K562 (cell line): ENCODE measurements around the gene BACE1. TPM values are rescaled to one million over a fixed set of nuclear protein-coding genes. Genes with fewer than 3 reads are reported as not detected.

ENCODE experiments used
- ATAC-seq: fragments of 200-7000 bp; cut with Tn5 transposase; 3 replicates; pipeline ENCODE4 v1.9.1; 2020; ENCODE audit warnings: moderate library complexity
- BruUV-seq: library from RNA; stranded (reverse); fragments of 400-500 nt; replicated peaks from 2 replicates; lab custom pipeline; 2021; lab: Mats Ljungman, UMichigan
- CTCF ChIA-PET: fragments of 300-600 bp; formaldehyde crosslinking; extraction: SDS; loops from one replicate; lab custom pipeline; 2021; ENCODE audit warnings: low intra/inter-chr PET ratio; lab: Yijun Ruan, JAX
- POLR2A ChIA-PET: fragments of 300-600, 350-650 bp; sonication (Branson Sonifier 250); formaldehyde crosslinking; extraction: SDS; loops from one replicate; lab custom pipeline; 2021; ENCODE audit warnings: antibody characterized with exemption, inconsistent platforms; lab: Yijun Ruan, JAX
- DNase-seq, 4 experiments: peaks; one replicate each; pipeline versions ENCODE4 v3.0.0 to v3.0.0-alpha.2; 2011 to 2018; ENCODE audit warnings: low spot score in 3 of 4, mixed read lengths in 3 of 4; ENCODE audit errors: extremely low read depth in 1 of 4
- FAIRE-seq: peaks from 2 replicates; lab custom pipeline; 2011; peaks lifted over from hg19 to GRCh38; lab: Jason Lieb, UNC
- H2AFZ ChIP-seq: 2 replicates; pipeline ENCODE4 v1.6.0; 2011; ENCODE audit warnings: low read depth, low read length, control low read depth, inconsistent platforms
- H3K27ac ChIP-seq: fragments of 200-600 bp; 3 replicates; pipeline ENCODE4 v1.8.0; 2011; ENCODE audit warnings: low read depth, mild to moderate bottlenecking, control low read depth, inconsistent platforms, low read length, moderate library complexity, mixed read lengths; ENCODE audit errors: extremely low read depth
- H3K27me3 ChIP-seq, 2 experiments: fragments of 300-600 bp in 1 of 2; 2 replicates in 1 of 2; 3 replicates in 1 of 2; pipeline versions ENCODE4 v1.6.0 to v1.8.0; 2011; ENCODE audit warnings: inconsistent platforms in 2 of 2, low read length in 2 of 2, mild to moderate bottlenecking in 1 of 2, mixed read lengths in 1 of 2, moderate library complexity in 1 of 2; ENCODE audit not compliant: control insufficient read depth in 2 of 2, insufficient read depth in 2 of 2
- H3K36me3 ChIP-seq: fragments of 300-600 bp; 3 replicates; pipeline ENCODE4 v1.8.0; 2011; ENCODE audit warnings: mild to moderate bottlenecking, low read length, inconsistent platforms; ENCODE audit not compliant: control insufficient read depth, insufficient read depth
- H3K4me1 ChIP-seq, 2 experiments: fragments of 200-600 bp in 1 of 2; replicated peaks in 1 of 2; 2 replicates in 1 of 2; 3 replicates in 1 of 2; pipeline versions ENCODE4 v1.5.1 to v1.8.0; 2011; ENCODE audit warnings: inconsistent platforms in 2 of 2, low read length in 2 of 2, mild to moderate bottlenecking in 1 of 2, mixed read lengths in 1 of 2, moderate library complexity in 1 of 2; ENCODE audit not compliant: control insufficient read depth in 2 of 2, insufficient read depth in 2 of 2
- H3K4me2 ChIP-seq: 2 replicates; pipeline ENCODE4 v1.6.1; 2011; ENCODE audit warnings: low read length, control low read depth, inconsistent platforms, mixed read lengths; ENCODE audit not compliant: insufficient read depth
- H3K4me3 ChIP-seq: fragments of 200-600 bp; sonication (generic), shearing (Covaris generic); 2 replicates; pipeline ENCODE4 v1.5.1; 2016; ENCODE audit warnings: control low read depth, inconsistent platforms
- H3K79me2 ChIP-seq: fragments of 200-600 bp; 3 replicates; pipeline ENCODE4 v1.8.0; 2011; ENCODE audit warnings: low read length, inconsistent platforms; ENCODE audit not compliant: control insufficient read depth, insufficient read depth
- H3K9ac ChIP-seq, 2 experiments: 2 replicates each; pipeline versions ENCODE4 v1.6.0 to v1.6.1; 2011; ENCODE audit warnings: low read depth in 2 of 2, low read length in 2 of 2, control low read depth in 1 of 2, inconsistent platforms in 1 of 2, mild to moderate bottlenecking in 1 of 2, mixed read lengths in 1 of 2; ENCODE audit not compliant: insufficient read depth in 1 of 2
- H3K9me1 ChIP-seq: one replicate; pipeline ENCODE4 v1.6.0; 2011; ENCODE audit warnings: inconsistent platforms, mild to moderate bottlenecking, low read length, moderate library complexity; ENCODE audit not compliant: control insufficient read depth, insufficient read depth
- H3K9me3 ChIP-seq: replicated peaks from 2 replicates; pipeline ENCODE4 v1.5.1; 2011; ENCODE audit warnings: low read depth, low read length, inconsistent platforms; ENCODE audit not compliant: control insufficient read depth, insufficient read depth
- H4K20me1 ChIP-seq: replicated peaks from 2 replicates; pipeline ENCODE4 v1.6.1; 2011; ENCODE audit warnings: low read length, inconsistent platforms, mixed read lengths; ENCODE audit not compliant: control insufficient read depth, insufficient read depth
- BRD4 ChIP-seq: fragments of 200-600 bp; sonication (generic); IDR thresholded peaks from 2 replicates; pipeline ENCODE4 v1.6.1; 2017; ENCODE audit warnings: inconsistent platforms
- CC2D1A ChIP-seq: fragments of 450-650 bp; IDR thresholded peaks from 2 replicates; pipeline ENCODE4 v1.6.1; 2017; ENCODE audit warnings: mild to moderate bottlenecking
- CGGBP1 ChIP-seq: fragments of 250-450 bp; sonication (Bioruptor Pico); IDR thresholded peaks from 2 replicates; pipeline ENCODE4 v1.9.0; 2021; ENCODE audit warnings: mild to moderate bottlenecking
- EHMT2 ChIP-seq: fragments of 450-650 bp; IDR thresholded peaks from 2 replicates; pipeline ENCODE4 v1.6.1; 2018; ENCODE audit warnings: antibody characterized with exemption
- FOXJ2 ChIP-seq: fragments of 200-800 bp; sonication (Bioruptor generic); IDR thresholded peaks from 2 replicates; pipeline ENCODE4 v1.6.1; 2016; ENCODE audit warnings: missing genetic modification characterization, missing compliant biosample characterization
- GATA2 ChIP-seq: sonication (generic); formaldehyde crosslinking; IDR thresholded peaks from 2 replicates; pipeline ENCODE4 v1.4.0; 2020; ENCODE audit warnings: mild to moderate bottlenecking, missing genetic modification reagents
- GTF2A2 ChIP-seq: IDR thresholded peaks from 2 replicates; pipeline ENCODE4 v1.6.1; 2016; ENCODE audit warnings: mild to moderate bottlenecking, missing genetic modification characterization, missing compliant biosample characterization
- KDM2B ChIP-seq: fragments of 250-450 bp; sonication (Bioruptor Pico); IDR thresholded peaks from 2 replicates; pipeline ENCODE4 v1.8.0; 2021; ENCODE audit warnings: mild to moderate bottlenecking, moderate library complexity
- MED1 ChIP-seq: sonication (generic); formaldehyde crosslinking; IDR thresholded peaks from 2 replicates; pipeline ENCODE4 v1.8.1; 2023; ENCODE audit warnings: missing genetic modification reagents, borderline replicate concordance
- MEIS2 ChIP-seq: fragments of 450-650 bp; IDR thresholded peaks from 2 replicates; pipeline ENCODE4 v1.6.1; 2014; ENCODE audit warnings: mild to moderate bottlenecking; ENCODE audit not compliant: partially characterized antibody
- NR3C1 ChIP-seq: sonication (generic); formaldehyde crosslinking; IDR thresholded peaks from 2 replicates; pipeline ENCODE4 v1.8.1; 2022; ENCODE audit warnings: missing genetic modification reagents
- PCBP2 ChIP-seq: fragments of 200-400 bp; formaldehyde crosslinking; IDR thresholded peaks from 2 replicates; pipeline ENCODE4 v1.6.1; 2018; ENCODE audit warnings: low read length, low read depth, mild to moderate bottlenecking, moderate library complexity; ENCODE audit not compliant: poor library complexity, severe bottlenecking
- THRAP3 ChIP-seq: fragments of 450-650 bp; IDR thresholded peaks from 2 replicates; pipeline ENCODE4 v1.6.1; 2016; ENCODE audit warnings: mild to moderate bottlenecking, inconsistent platforms, borderline replicate concordance
- TRIM24 ChIP-seq, 2 experiments: fragments of 450-650 bp; IDR thresholded peaks; 2 replicates each; pipeline ENCODE4 v1.6.1; 2016
- ZNF212 ChIP-seq: fragments of 450-650 bp; formaldehyde crosslinking; IDR thresholded peaks from 2 replicates; pipeline ENCODE4 v1.4.0; 2020; ENCODE audit warnings: mild to moderate bottlenecking
- ZNF274 ChIP-seq: IDR thresholded peaks from 2 replicates; pipeline ENCODE4 v1.6.1; 2011; ENCODE audit warnings: low read depth, mild to moderate bottlenecking, low read length, moderate library complexity, borderline replicate concordance
- ZNF324 ChIP-seq: fragments of 250-450 bp; sonication (Bioruptor Pico); IDR thresholded peaks from 2 replicates; pipeline ENCODE4 v1.4.0; 2020; ENCODE audit warnings: mild to moderate bottlenecking
- ZNF609 ChIP-seq: sonication (generic); formaldehyde crosslinking; IDR thresholded peaks from 2 replicates; pipeline ENCODE4 v1.8.1; 2023; ENCODE audit warnings: missing genetic modification reagents, mild to moderate bottlenecking, borderline replicate concordance
- WGBS: fragments of 100-300 bp; shearing (Covaris generic); methylation state at CpG from one replicate; pipeline ENCODE4 v1.1.6; 2016; ENCODE audit warnings: low coverage, mixed read lengths; ENCODE audit not compliant: insufficient coverage; ENCODE audit errors: missing lambda C conversion rate; 5-methylcytosine and 5-hydroxymethylcytosine counted together
- in situ Hi-C: fragments of 300-500 bp; cut with MboI; formaldehyde crosslinking; loops from 4 replicates; pipeline ENCODE4 v1.15.0; 2018; ENCODE audit warnings: inconsistent platforms, mixed read lengths
- intact Hi-C: fragments of 100-400 bp; cut with micrococcal nuclease; formaldehyde crosslinking; loops from 2 replicates; pipeline ENCODE4 v1.14.2; 2022
- polyA plus RNA-seq, 8 experiments: library from polyadenylated mRNA; depleted of rRNA in 4 of 8; stranded (reverse) in 5 of 8; unstranded in 3 of 8; fragments of >200 nt; fragmentation: Nextera tagmentation in 2 of 8; fragmentation: Illumina TruSeq in 1 of 8; extraction: Ambion mirVana in 2 of 8; extraction: Trizol in 1 of 8; gene quantifications; 2 replicates each; pipeline versions ENCODE4 v1.2.1 to v1.2.3, GENCODE V29; 2011 to 2014; ENCODE audit warnings: inconsistent platforms in 1 of 8, missing spikeins in 1 of 8
- total RNA-seq, 7 experiments: library from RNA; depleted of rRNA in 6 of 7; stranded (reverse); fragments of >200 nt in 6 of 7; fragmentation: Illumina TruSeq in 2 of 7; extraction: Trizol in 2 of 7; gene quantifications; 2 replicates each; pipeline versions ENCODE4 v1.2.1 to v1.2.3, GENCODE V29; 2011 to 2021; ENCODE audit warnings: low replicate concordance in 1 of 7

BACE1 gene
- total and polyA plus RNA-seq, 9 of the 15 experiments (the other 6 are each of a cell fraction or from before 2014, with no cell fraction given) = 0.01 to 0.25 (median 0.16) TPM; not detected in 5

- Histone ChIP-seq H3K9me3 (no peaks in the 10 kb centered on the region), H3K4me3 (no peak overlapping the region), H3K27ac (no peak overlapping the region), H3K79me2 (no peaks in the 10 kb centered on the region), H3K4me2 (no peak overlapping the region), H3K9ac (no peak overlapping the region), H3K27me3 (no peaks in the 10 kb centered on the region), H3K4me1 (no peaks in the 10 kb centered on the region), H3K36me3 (peaks cover 9% of the 10 kb centered on the region; the same call in 1 of the 3 replicates), H4K20me1 (no peaks in the 10 kb centered on the region), H2AFZ (no peak overlapping the region), H3K9me1 (no peaks in the 10 kb centered on the region)
- 73% methylated on average over 8 of the region's 8 CpGs for WGBS
- intact Hi-C loops (no loop called here), in situ Hi-C loops (no loop called here)
- DNase-seq (no peak), ATAC-seq (no peak), FAIRE-seq (no peak)
- POLR2A ChIA-PET = interaction anchor here (0.7 kb wide), 1 partner anchor 25 kb away, joined by 4 read pairs; no protein-coding TSS in a partner anchor
- BruUV-seq = no TSS peak
- CTCF ChIA-PET = no interaction called here
- TF ChIP-seq ZNF609 (no peak), FOXJ2 (tag) (no peak), ZNF212 (CRISPR knock-in tag) (no peak), MEIS2 (no peak), BRD4 (no peak), PCBP2 (no peak), GATA2 (no peak), KDM2B (no peak), NR3C1 (CRISPR knock-in tag) (no peak), CC2D1A (no peak), TRIM24 (IDR thresholded peaks at IDR 0.05) (no peak), GTF2A2 (tag) (no peak), CGGBP1 (CRISPR knock-in tag) (no peak), MED1 (CRISPR knock-in tag) (no peak), THRAP3 (no peak), ZNF324 (CRISPR knock-in tag) (no peak), EHMT2 (no peak), ZNF274 (no peak)
Observed at GRCh38 chr11:117361432-117361831, 45.4 kb upstream of the BACE1 start.
